K562 (cell line): ENCODE measurements around the gene MLST8. TPM values are rescaled to one million over a fixed set of nuclear protein-coding genes. Genes with fewer than 3 reads are reported as not detected.
A peak's percentile ranks its signal among the peaks of the same experiment; 100 is the strongest.

ENCODE experiments used
- C11orf30 ChIP-seq: fragments of 450-650 bp; IDR thresholded peaks from 2 replicates; pipeline ENCODE4 v1.6.1; 2016; ENCODE audit warnings: low read depth, mild to moderate bottlenecking
- CTCF ChIP-seq, 3 experiments: IDR thresholded peaks in 2 of 3; conservative IDR thresholded peaks in 1 of 3; 2 replicates each; pipeline ENCODE4 v1.5.1; 2011 to 2012; ENCODE audit warnings: low read length in 3 of 3, mild to moderate bottlenecking in 3 of 3, control low read depth in 2 of 3, improper control_type of control experiment in 1 of 3, inconsistent platforms in 1 of 3, low read depth in 1 of 3, mixed read lengths in 1 of 3, moderate library complexity in 1 of 3; ENCODE audit not compliant: insufficient read depth in 2 of 3
- GABPB2 ChIP-seq: fragments of 250-450 bp; sonication (Bioruptor Pico); conservative IDR thresholded peaks from 2 replicates; pipeline ENCODE4 v1.5.1; 2021; ENCODE audit warnings: mild to moderate bottlenecking
- HNRNPK ChIP-seq: fragments of 200-400 bp; formaldehyde crosslinking; IDR thresholded peaks from one replicate; pipeline ENCODE4 v1.6.1; 2018; ENCODE audit warnings: mild to moderate bottlenecking, low read depth, low read length; ENCODE audit not compliant: poor library complexity, severe bottlenecking
- NEUROD1 ChIP-seq: fragments of 150-350 bp; IDR thresholded peaks from 2 replicates; pipeline ENCODE4 v1.6.1; 2014; ENCODE audit warnings: borderline replicate concordance, low read length, low read depth; ENCODE audit not compliant: partially characterized antibody
- NR2C2 ChIP-seq, 2 experiments: fragments of 200-800 bp in 1 of 2; sonication (Bioruptor generic) in 1 of 2; sonication (generic) in 1 of 2; formaldehyde crosslinking in 1 of 2; IDR thresholded peaks; 2 replicates each; pipeline versions ENCODE4 v1.6.1 to v1.8.0; 2016 to 2022; ENCODE audit warnings: mild to moderate bottlenecking in 1 of 2, missing compliant biosample characterization in 1 of 2, missing genetic modification characterization in 1 of 2, missing genetic modification reagents in 1 of 2
- POLR2AphosphoS5 ChIP-seq: IDR thresholded peaks from 2 replicates; pipeline ENCODE4 v1.6.1; 2011; ENCODE audit warnings: mild to moderate bottlenecking, low read depth, low read length, moderate library complexity; ENCODE audit not compliant: control insufficient read depth, insufficient read depth
- POU5F1 ChIP-seq: fragments of 150-350 bp; IDR thresholded peaks from 2 replicates; pipeline ENCODE4 v1.6.1; 2014; ENCODE audit warnings: borderline replicate concordance, low read length, low read depth, mild to moderate bottlenecking; ENCODE audit not compliant: partially characterized antibody
- SREBF2 ChIP-seq: sonication (generic); formaldehyde crosslinking; IDR thresholded peaks from 2 replicates; pipeline ENCODE4 v1.4.0; 2020; ENCODE audit warnings: mild to moderate bottlenecking, missing genetic modification reagents
- TOE1 ChIP-seq, 2 experiments: fragments of 450-650 bp in 1 of 2; sonication (generic) in 1 of 2; formaldehyde crosslinking in 1 of 2; IDR thresholded peaks; 2 replicates each; pipeline versions ENCODE4 v1.7.1 to v1.8.0; 2016 to 2022; ENCODE audit warnings: borderline replicate concordance in 2 of 2, mild to moderate bottlenecking in 2 of 2, antibody characterized with exemption in 1 of 2, inconsistent platforms in 1 of 2, low read depth in 1 of 2, missing genetic modification reagents in 1 of 2, moderate library complexity in 1 of 2
- ZBTB9 ChIP-seq: fragments of 450-650 bp; formaldehyde crosslinking; IDR thresholded peaks from 2 replicates; pipeline ENCODE4 v1.4.0; 2020; ENCODE audit warnings: mild to moderate bottlenecking, moderate library complexity
- ZNF318 ChIP-seq, 2 experiments: fragments of 450-650 bp; IDR thresholded peaks; 2 replicates each; pipeline ENCODE4 v1.6.1; 2016; ENCODE audit warnings: mild to moderate bottlenecking in 2 of 2, borderline replicate concordance in 1 of 2, low read depth in 1 of 2, moderate library complexity in 1 of 2
- polyA plus RNA-seq, 8 experiments: library from polyadenylated mRNA; depleted of rRNA in 4 of 8; stranded (reverse) in 5 of 8; unstranded in 3 of 8; fragments of >200 nt; fragmentation: Nextera tagmentation in 2 of 8; fragmentation: Illumina TruSeq in 1 of 8; extraction: Ambion mirVana in 2 of 8; extraction: Trizol in 1 of 8; gene quantifications; 2 replicates each; pipeline versions ENCODE4 v1.2.1 to v1.2.3, GENCODE V29; 2011 to 2014; ENCODE audit warnings: inconsistent platforms in 1 of 8, missing spikeins in 1 of 8
- total RNA-seq, 7 experiments: library from RNA; depleted of rRNA in 6 of 7; stranded (reverse); fragments of >200 nt in 6 of 7; fragmentation: Illumina TruSeq in 2 of 7; extraction: Trizol in 2 of 7; gene quantifications; 2 replicates each; pipeline versions ENCODE4 v1.2.1 to v1.2.3, GENCODE V29; 2011 to 2021; ENCODE audit warnings: low replicate concordance in 1 of 7

MLST8 gene
- total and polyA plus RNA-seq, 9 of the 15 experiments (the other 6 are each of a cell fraction or from before 2014, with no cell fraction given), result 1.5 to 116 (median 43.3) TPM

- TF ChIP-seq HNRNPK, result no peak
- TF ChIP-seq SREBF2, result no peak
- TF ChIP-seq C11orf30, result peak; percentile 83
- peak; percentile 48 for TF ChIP-seq POU5F1
- 0 out of 6 replicates have a peak, but pooled peaks of 1 of the 3 experiments have one; percentile 15 for TF ChIP-seq CTCF (IDR thresholded peaks at IDR 0.05 in 2 of 3, conservative IDR thresholded peaks at IDR 0.05 in 1 of 3; ENCODE audit: insufficient read depth in 2 of 3, low read depth in 1 of 3, low read length in 3 of 3)
- TF ChIP-seq ZBTB9, result peak; percentile 94
- TF ChIP-seq POLR2AphosphoS5, result peak; percentile 88
- no peak for TF ChIP-seq GABPB2 (CRISPR knock-in tag)
- no peak for TF ChIP-seq ZNF318 (IDR thresholded peaks at IDR 0.05; ENCODE audit: borderline replicate concordance in 1 of 2, low read depth in 1 of 2)
- no peak for TF ChIP-seq NR2C2 (CRISPR knock-in tag; IDR thresholded peaks at IDR 0.05)
- no peak for TF ChIP-seq NR2C2 (tag; IDR thresholded peaks at IDR 0.05)
- TF ChIP-seq TOE1 (IDR thresholded peaks at IDR 0.05; ENCODE audit: borderline replicate concordance), result peak; percentile 74
- TF ChIP-seq TOE1 (CRISPR knock-in tag; IDR thresholded peaks at IDR 0.05; ENCODE audit: borderline replicate concordance, low read depth), result no peak
- peak; percentile 45 for TF ChIP-seq NEUROD1
Observed at GRCh38 chr16:2205104-2205966, at the start of gene MLST8 (continued).
